GM21515 (cell line): ENCODE data around the gene TSPAN2.
"Not testable (repeated sequence)": the region's sequence is repeated elsewhere in the genome, so short reads cannot be mapped to it uniquely, and the experiment has no call there.

Experiments used
- ATAC-seq: cut with Tn5 transposase; IDR thresholded peaks from one replicate; pipeline ENCODE4 v1.9.1; 2021; ENCODE audit not compliant: unreplicated experiment

TSPAN2 gene

DNA sequence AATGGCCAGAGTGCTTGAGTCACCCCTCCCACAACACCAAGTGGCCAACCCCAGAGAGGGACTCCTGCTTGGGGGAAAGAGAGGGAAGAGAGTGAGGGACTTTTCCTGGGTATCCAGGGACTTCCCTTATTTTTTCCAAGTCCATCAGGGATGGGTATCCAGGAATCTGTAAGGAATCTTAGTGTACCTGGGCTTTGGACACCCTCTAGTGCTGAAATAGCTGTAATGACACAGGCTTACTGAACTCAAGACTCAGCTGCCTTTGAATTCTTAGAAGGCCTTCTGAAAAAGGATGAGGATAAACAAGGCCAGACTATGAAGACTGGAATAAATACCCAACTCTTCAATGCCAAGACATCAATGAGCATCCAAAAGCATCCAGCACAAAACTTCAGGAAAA is 47.6 kb downstream of the TSPAN2 start:
- ATAC-seq = no peak

DNA sequence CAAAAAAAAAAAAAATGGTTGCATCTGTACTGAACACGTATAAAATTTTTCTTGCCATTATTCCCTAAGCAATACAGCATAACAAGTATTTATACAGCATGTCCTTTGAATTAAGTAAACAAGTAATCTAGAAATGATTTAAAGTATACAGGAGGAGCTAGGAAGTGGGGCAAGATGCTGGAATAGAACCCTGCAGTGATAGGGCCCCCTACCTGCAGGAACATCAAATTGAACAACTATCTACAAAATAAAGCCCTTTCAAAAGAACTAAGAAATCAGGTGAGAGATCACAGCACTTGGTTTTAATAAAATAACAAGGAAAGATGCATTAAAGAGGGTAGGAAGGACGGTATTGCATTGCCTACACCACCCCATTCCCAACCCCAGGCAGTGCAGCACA is 48.8 kb downstream of the TSPAN2 start:
- no peak for ATAC-seq

DNA sequence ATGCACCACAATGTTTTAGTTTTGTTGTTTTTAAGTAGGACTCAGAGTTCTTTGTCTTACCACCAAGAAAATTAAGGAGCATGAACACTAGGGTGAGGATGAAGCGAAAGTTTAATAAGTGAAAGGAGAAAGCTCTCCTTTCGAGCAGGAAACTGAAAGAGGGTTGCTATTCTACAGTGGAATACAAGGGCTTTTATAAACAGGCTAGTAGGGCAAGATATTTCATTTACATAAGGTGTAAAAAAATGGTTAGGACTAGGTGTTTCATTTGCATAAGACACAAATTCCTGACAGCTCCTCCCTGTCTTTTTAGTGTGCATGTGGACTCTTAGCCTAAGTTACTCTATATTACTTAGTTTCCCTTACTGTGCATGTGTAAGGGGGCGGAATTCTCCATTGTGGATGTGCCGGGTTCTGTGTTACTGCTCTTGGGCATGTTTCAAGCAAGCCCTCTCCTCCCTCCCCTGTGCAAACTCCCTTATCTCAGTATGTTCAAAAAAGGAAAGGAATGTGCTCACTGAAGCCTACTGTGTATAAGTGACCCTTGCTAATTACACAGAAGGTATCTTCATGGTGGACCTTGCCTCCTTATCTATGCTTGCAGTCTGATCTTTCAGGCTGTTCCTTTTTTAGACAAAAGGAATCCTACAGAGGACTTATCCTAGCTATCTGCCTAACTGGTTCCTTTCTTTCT is 52.3 kb downstream of the TSPAN2 start:
- ATAC-seq = no peak

GRCh38 chr1:115035652-115036051 is 53.7 kb downstream of the TSPAN2 start:
- ATAC-seq = no peak

DNA sequence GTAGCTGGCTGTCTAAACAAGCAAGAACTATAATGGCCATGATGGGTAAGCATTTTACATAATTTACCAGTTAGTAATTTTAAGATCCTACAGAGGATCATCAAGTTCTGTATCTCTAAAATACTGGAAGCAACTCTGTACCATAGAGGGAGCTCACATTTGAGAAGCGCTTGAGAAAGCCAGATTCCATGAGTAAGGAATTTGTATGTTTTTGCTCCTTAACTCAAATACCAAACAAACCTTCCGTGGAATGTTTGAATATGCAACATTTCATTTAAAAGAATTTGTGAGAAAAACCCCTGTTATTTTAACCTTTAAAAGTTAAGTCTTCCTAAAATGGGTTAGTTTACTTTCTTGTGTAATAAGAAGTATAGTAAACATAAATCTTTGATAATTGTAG is 57.7 kb downstream of the TSPAN2 start:
- no peak for ATAC-seq

- ATAC-seq = no peak
These were observed 59.8 kb downstream of the TSPAN2 start, which contains the start of gene TSHB for GRCh38 chr1:115029526-115029925. TSS of gene TSHB (plus strand) at chr1:115029826. CDS start at chr1:115033363, 3,537 bp downstream.

- no peak for ATAC-seq
These were observed 65.7 kb downstream of the TSPAN2 start for GRCh38 chr1:115023593-115023992.

DNA sequence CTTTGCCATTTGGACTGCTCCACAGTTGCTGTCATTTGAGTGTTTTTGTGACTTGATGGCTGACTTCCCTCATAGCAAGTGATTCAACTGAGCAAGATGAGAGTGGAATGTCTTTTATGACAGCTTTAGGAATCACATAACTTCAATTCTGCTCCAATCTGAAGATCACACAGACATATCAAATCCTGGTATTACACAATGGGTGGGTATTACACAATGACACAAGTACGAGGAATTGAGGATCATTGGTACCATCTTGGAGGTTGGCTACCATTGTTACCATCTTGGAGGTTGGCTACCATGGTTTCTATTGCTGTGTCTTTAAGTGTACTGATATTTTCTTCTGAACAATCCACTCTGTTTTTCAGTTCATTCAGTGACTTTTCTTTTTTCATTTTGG is 68.2 kb downstream of the TSPAN2 start:
- ATAC-seq = no peak

DNA sequence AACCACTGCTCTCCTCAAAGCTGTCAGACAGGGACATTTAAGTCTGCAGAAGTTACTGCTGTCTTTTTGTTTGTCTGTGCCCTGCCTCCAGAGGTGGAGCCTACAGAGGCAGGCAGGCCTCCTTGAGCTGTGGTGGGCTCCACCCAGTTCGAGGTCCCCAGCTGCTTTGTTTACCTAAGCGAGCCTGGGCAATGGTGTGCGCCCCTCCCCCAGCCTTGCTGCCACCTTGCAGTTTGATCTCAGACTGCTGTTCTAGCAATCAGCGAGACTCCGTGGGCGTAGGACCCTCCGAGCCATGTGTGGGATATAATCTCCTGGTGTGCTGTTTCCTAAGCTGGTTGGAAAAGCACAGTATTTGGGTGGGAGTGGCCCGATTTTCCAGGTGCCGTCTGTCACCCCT is 69.8 kb downstream of the TSPAN2 start:
- ATAC-seq = not testable (repeated sequence)

DNA sequence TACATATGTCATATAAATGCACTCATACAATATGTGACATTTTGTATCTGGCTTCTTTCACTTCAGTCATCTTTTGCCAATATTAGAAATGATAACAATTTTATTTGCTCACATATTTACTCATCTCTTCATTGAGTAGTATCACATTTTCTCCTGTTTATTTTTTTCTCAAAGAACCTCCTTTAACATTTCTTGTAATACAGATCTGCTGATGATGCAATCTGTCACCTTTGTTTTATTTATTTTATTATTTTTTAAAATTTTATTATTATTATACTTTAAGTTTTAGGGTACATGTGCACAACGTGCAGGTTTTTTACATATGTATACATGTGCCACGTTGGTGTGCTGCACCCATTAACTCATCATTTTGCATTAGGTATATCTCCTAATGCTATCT is 75.5 kb downstream of the TSPAN2 start:
- no peak for ATAC-seq

GRCh38 chr1:115012434-115012833 is 76.9 kb downstream of the TSPAN2 start:
- ATAC-seq = no peak

GRCh38 chr1:115012006-115012405 is 77.3 kb downstream of the TSPAN2 start:
- no peak for ATAC-seq

DNA sequence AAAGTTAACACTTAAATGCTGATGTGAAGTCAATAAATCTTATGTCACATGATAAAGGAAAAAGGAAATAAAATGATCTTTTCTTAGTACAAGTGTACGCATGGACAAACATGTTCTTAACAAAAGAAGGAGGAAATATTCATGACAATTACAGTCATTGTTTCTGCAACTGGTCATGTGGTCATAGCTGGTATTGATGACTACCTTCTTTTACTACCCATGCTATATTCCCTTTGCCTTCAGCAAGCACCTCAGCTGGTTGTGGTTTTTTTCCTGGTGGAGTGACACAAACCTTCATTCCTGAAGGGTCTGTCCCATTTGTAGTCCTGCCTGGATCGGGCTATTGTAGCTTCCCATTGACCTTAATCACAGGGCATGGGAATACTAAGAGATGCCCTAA is 83.1 kb downstream of the TSPAN2 start:
- ATAC-seq = no peak
